IMR-90 (cell line): ENCODE data around the gene GPC5. TPM values are rescaled to one million over a fixed set of nuclear protein-coding genes. Genes with fewer than 3 reads are reported as not detected.
A peak's percentile ranks its signal among the peaks of the same experiment; 100 is the strongest.

ENCODE experiments used
- ATAC-seq: fragments of 200-7000 bp; cut with Tn5 transposase; 2 replicates; pipeline ENCODE4 v1.9.1; 2020; ENCODE audit warnings: low read depth, mild to moderate bottlenecking, moderate library complexity
- BruUV-seq: library from RNA; stranded (reverse); fragments of 400-500 nt; replicated peaks from 2 replicates; lab custom pipeline; 2021; lab: Mats Ljungman, UMichigan
- CTCF ChIA-PET: fragments of 300-600 bp; formaldehyde crosslinking; extraction: SDS; loops from one replicate; lab custom pipeline; 2021; ENCODE audit warnings: antibody characterized with exemption; lab: Yijun Ruan, JAX
- POLR2A ChIA-PET: fragments of 300-600 bp; sonication (Branson Sonifier 250); formaldehyde crosslinking; loops from one replicate; lab custom pipeline; 2022; ENCODE audit warnings: antibody characterized with exemption; ENCODE audit not compliant: unreplicated experiment; lab: Charles Lee
- DNase-seq: peaks from one replicate; pipeline ENCODE4 v3.0.0; 2013
- H2AFZ ChIP-seq: replicated peaks from 2 replicates; pipeline ENCODE3; 2013; ENCODE audit warnings: low read length, mild to moderate bottlenecking; ENCODE audit not compliant: poor library complexity
- H2AK5ac ChIP-seq: 2 replicates; pipeline ENCODE4 v1.6.1; 2013; ENCODE audit warnings: low read depth, low read length, inconsistent platforms
- H2AK9ac ChIP-seq: replicated peaks from 2 replicates; pipeline ENCODE3; 2013; ENCODE audit warnings: mild to moderate bottlenecking, low read depth, low read length, moderate library complexity; ENCODE audit not compliant: poor library complexity
- H2BK120ac ChIP-seq: 2 replicates; pipeline ENCODE4 v1.6.1; 2013; ENCODE audit warnings: low read depth, low read length, inconsistent platforms
- H2BK15ac ChIP-seq: 3 replicates; pipeline ENCODE4 v1.6.1; 2013; ENCODE audit warnings: low read depth, low read length, inconsistent platforms
- H2BK20ac ChIP-seq: 2 replicates; pipeline ENCODE4 v1.6.1; 2013; ENCODE audit warnings: low read depth, mild to moderate bottlenecking, inconsistent platforms, low read length, moderate library complexity
- H2BK5ac ChIP-seq: 2 replicates; pipeline ENCODE4 v1.6.1; 2013; ENCODE audit warnings: mild to moderate bottlenecking, low read depth, low read length, inconsistent platforms; ENCODE audit not compliant: poor library complexity, severe bottlenecking
- H3K14ac ChIP-seq: replicated peaks from 2 replicates; pipeline ENCODE4 v1.6.1; 2013; ENCODE audit warnings: low read depth, low read length, inconsistent platforms
- H3K18ac ChIP-seq: 2 replicates; pipeline ENCODE4 v1.6.1; 2013; ENCODE audit warnings: low read depth, low read length, control low read depth
- H3K23ac ChIP-seq: 2 replicates; pipeline ENCODE4 v1.6.1; 2013; ENCODE audit warnings: low read depth, low read length, inconsistent platforms
- H3K27ac ChIP-seq: 2 replicates; pipeline ENCODE4 v1.5.1; 2013; ENCODE audit warnings: mild to moderate bottlenecking, control low read depth, low read length; ENCODE audit not compliant: insufficient read depth
- H3K27me3 ChIP-seq: 2 replicates; pipeline ENCODE4 v1.6.1; 2013; ENCODE audit warnings: low read length; ENCODE audit not compliant: control insufficient read depth, insufficient read depth
- H3K36me3 ChIP-seq: 2 replicates; pipeline ENCODE4 v1.6.1; 2013; ENCODE audit warnings: low read length, mixed read lengths; ENCODE audit not compliant: control insufficient read depth, insufficient read depth
- H3K4ac ChIP-seq: 2 replicates; pipeline ENCODE4 v1.6.1; 2013; ENCODE audit warnings: low read depth, low read length, inconsistent platforms
- H3K4me1 ChIP-seq: 2 replicates; pipeline ENCODE4 v1.6.1; 2013; ENCODE audit warnings: low read length, mixed read lengths; ENCODE audit not compliant: control insufficient read depth, insufficient read depth
- H3K4me2 ChIP-seq: 2 replicates; pipeline ENCODE4 v1.6.1; 2013; ENCODE audit warnings: low read depth, mild to moderate bottlenecking, control low read depth, low read length, moderate library complexity
- H3K4me3 ChIP-seq: 2 replicates; pipeline ENCODE4 v1.5.1; 2013; ENCODE audit warnings: low read depth, mild to moderate bottlenecking, control low read depth, low read length, moderate library complexity; ENCODE audit not compliant: insufficient read depth
- H3K56ac ChIP-seq: 2 replicates; pipeline ENCODE4 v1.6.1; 2013; ENCODE audit warnings: low read length, inconsistent platforms; ENCODE audit not compliant: insufficient read depth; ENCODE audit errors: extremely low read depth
- H3K79me1 ChIP-seq, 2 experiments: 2 replicates each; pipeline ENCODE4 v1.6.1; 2013; ENCODE audit warnings: low read length in 2 of 2, inconsistent platforms in 1 of 2, low read depth in 1 of 2
- H3K9ac ChIP-seq: 2 replicates; pipeline ENCODE4 v1.6.1; 2013; ENCODE audit warnings: low read depth, low read length, control low read depth
- H3K9me1 ChIP-seq: 2 replicates; pipeline ENCODE4 v1.6.1; 2013; ENCODE audit warnings: low read length, inconsistent platforms; ENCODE audit not compliant: insufficient read depth
- H3K9me3 ChIP-seq: 2 replicates; pipeline ENCODE4 v1.6.1; 2013; ENCODE audit warnings: low read length; ENCODE audit not compliant: control insufficient read depth, insufficient read depth
- H4K20me1 ChIP-seq: 2 replicates; pipeline ENCODE4 v1.6.1; 2013; ENCODE audit warnings: low read length, inconsistent platforms; ENCODE audit not compliant: insufficient read depth
- H4K5ac ChIP-seq: 2 replicates; pipeline ENCODE4 v1.6.1; 2013; ENCODE audit warnings: mild to moderate bottlenecking, low read depth, low read length, control low read depth
- H4K8ac ChIP-seq, 2 experiments: 2 replicates each; pipeline ENCODE4 v1.6.1; 2013; ENCODE audit warnings: low read depth in 2 of 2, low read length in 2 of 2, control low read depth in 1 of 2, inconsistent platforms in 1 of 2
- H4K91ac ChIP-seq: 2 replicates; pipeline ENCODE4 v1.6.1; 2013; ENCODE audit warnings: low read depth, low read length, inconsistent platforms; ENCODE audit not compliant: insufficient read depth
- MAZ ChIP-seq: IDR thresholded peaks from 2 replicates; pipeline ENCODE4 v1.6.1; 2012; ENCODE audit warnings: low read depth, mild to moderate bottlenecking, low read length, improper control_type of control experiment, moderate library complexity, borderline replicate concordance
- RAD21 ChIP-seq: IDR thresholded peaks from 2 replicates; pipeline ENCODE4 v1.6.1; 2012; ENCODE audit warnings: low read length, improper control_type of control experiment
- WGBS, 2 experiments: methylation state at CpG; one replicate each; pipeline versions ENCODE4 v1.1.5 to v1.1.7; 2013; ENCODE audit warnings: missing lambda C conversion rate in 2 of 2; ENCODE audit not compliant: insufficient read length in 1 of 2; ENCODE audit errors: extremely low coverage in 2 of 2; 5-methylcytosine and 5-hydroxymethylcytosine counted together
- dilution Hi-C: fragments of 300-500 bp; cut with HindIII; formaldehyde crosslinking; loops from one replicate; pipeline ENCODE4 v1.14.3; 2018; ENCODE audit warnings: low sequenced_read_pairs; ENCODE audit not compliant: unreplicated experiment
- in situ Hi-C: fragments of 300-500 bp; cut with MboI; formaldehyde crosslinking; loops from 3 replicates; pipeline ENCODE4 v1.14.3; 2019; ENCODE audit warnings: low sequenced_read_pairs, inconsistent platforms, mixed read lengths
- intact Hi-C: fragments of 100-400 bp; cut with micrococcal nuclease; formaldehyde crosslinking; loops from 2 replicates; pipeline ENCODE4 v1.10.0; 2022
- polyA plus RNA-seq, 3 experiments: library from polyadenylated mRNA; depleted of rRNA; stranded (reverse); fragments of >200 nt; gene quantifications; 2 replicates each; pipeline ENCODE4 v1.2.3, GENCODE V29; 2012; ENCODE audit warnings: low replicate concordance in 1 of 3
- total RNA-seq: library from RNA; depleted of rRNA; stranded (reverse); fragments of >200 nt; gene quantifications from 2 replicates; pipeline ENCODE4 v1.2.3, GENCODE V29; 2012
- TF ChIP-seq, protein P1 (sequence below): conservative IDR thresholded peaks from 2 replicates; pipeline ENCODE4 v1.5.1; 2012; ENCODE audit warnings: mild to moderate bottlenecking, low read depth, low read length, improper control_type of control experiment

The GPC5 gene
- total and polyA plus RNA-seq, 2 of the 4 experiments (the other 2 are of a cell fraction): 0.94 to 1.8 TPM

GRCh38 chr13:92530364-92530763 is 1131.9 kb downstream of the GPC5 start:
- TF ChIP-seq, protein P1, sequence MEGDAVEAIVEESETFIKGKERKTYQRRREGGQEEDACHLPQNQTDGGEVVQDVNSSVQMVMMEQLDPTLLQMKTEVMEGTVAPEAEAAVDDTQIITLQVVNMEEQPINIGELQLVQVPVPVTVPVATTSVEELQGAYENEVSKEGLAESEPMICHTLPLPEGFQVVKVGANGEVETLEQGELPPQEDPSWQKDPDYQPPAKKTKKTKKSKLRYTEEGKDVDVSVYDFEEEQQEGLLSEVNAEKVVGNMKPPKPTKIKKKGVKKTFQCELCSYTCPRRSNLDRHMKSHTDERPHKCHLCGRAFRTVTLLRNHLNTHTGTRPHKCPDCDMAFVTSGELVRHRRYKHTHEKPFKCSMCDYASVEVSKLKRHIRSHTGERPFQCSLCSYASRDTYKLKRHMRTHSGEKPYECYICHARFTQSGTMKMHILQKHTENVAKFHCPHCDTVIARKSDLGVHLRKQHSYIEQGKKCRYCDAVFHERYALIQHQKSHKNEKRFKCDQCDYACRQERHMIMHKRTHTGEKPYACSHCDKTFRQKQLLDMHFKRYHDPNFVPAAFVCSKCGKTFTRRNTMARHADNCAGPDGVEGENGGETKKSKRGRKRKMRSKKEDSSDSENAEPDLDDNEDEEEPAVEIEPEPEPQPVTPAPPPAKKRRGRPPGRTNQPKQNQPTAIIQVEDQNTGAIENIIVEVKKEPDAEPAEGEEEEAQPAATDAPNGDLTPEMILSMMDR: no peak
- TF ChIP-seq RAD21 (no peak), MAZ (no peak)
- no peak overlapping the region for H2BK15ac ChIP-seq
- no peak overlapping the region for H3K4me3 ChIP-seq
- no peaks in the 10 kb centered on the region for H4K20me1 ChIP-seq
- no peak overlapping the region for H3K56ac ChIP-seq
- no peak overlapping the region for H3K9ac ChIP-seq
- no peak overlapping the region for H3K4ac ChIP-seq
- no peaks in the 10 kb centered on the region for H3K9me3 ChIP-seq
- no peak overlapping the region for H2BK20ac ChIP-seq
- WGBS, 2 experiments: no CpG with 5 or more reads among the region's 3 CpGs
- no TSS peak for BruUV-seq
- in situ Hi-C loops (loop anchor here (10.0 kb wide), 1 partner anchor 346 kb away; no protein-coding TSS in a partner anchor), dilution Hi-C loops (no loop called here), intact Hi-C loops (no loop called here)
- ATAC-seq (no peak), DNase-seq (peak; percentile 3)
- H4K5ac ChIP-seq: no peak overlapping the region
- no peak overlapping the region for H2BK120ac ChIP-seq
- no peaks in the 10 kb centered on the region for H3K27me3 ChIP-seq
- H3K27ac ChIP-seq: no peak overlapping the region
- no peak overlapping the region for H2AK5ac ChIP-seq
- CTCF ChIA-PET: interaction anchor here (0.7 kb wide), 1 partner anchor 313 kb away, joined by 3 read pairs; no protein-coding TSS in a partner anchor
- no peak overlapping the region for H2AK9ac ChIP-seq
- H3K18ac ChIP-seq: no peak overlapping the region
- no peaks in the 10 kb centered on the region for H3K79me1 ChIP-seq
- no peak overlapping the region for H4K91ac ChIP-seq
- no peaks in the 10 kb centered on the region for H3K36me3 ChIP-seq
- no peak overlapping the region for H3K4me2 ChIP-seq
- H3K14ac ChIP-seq: no peak overlapping the region
- POLR2A ChIA-PET: no interaction called here
- no peaks in the 10 kb centered on the region for H3K4me1 ChIP-seq
- no peak overlapping the region for H3K23ac ChIP-seq
- no peak overlapping the region for H2AFZ ChIP-seq
- no peak overlapping the region for H2BK5ac ChIP-seq
- H4K8ac ChIP-seq: no peak overlapping the region
- no peaks in the 10 kb centered on the region for H3K9me1 ChIP-seq
